ENCODE data around the gene IGF2BP3.

DNA sequence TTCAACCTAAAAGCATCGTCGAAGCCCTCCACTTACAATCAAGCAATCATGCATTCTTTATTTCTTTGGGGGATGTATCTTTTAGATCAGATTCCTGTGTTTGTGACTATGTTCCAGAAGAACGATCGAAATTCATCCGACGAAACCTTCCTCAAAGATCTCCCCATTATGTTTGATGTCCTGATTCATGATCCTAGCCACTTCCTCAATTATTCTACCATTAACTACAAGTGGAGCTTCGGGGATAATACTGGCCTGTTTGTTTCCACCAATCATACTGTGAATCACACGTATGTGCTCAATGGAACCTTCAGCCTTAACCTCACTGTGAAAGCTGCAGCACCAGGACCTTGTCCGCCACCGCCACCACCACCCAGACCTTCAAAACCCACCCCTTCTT is 209.9 kb downstream of the IGF2BP3 start:
- no peak for TF ChIP-seq POLR2A (IDR thresholded peaks at IDR 0.05)
- TF ChIP-seq, protein P1, sequence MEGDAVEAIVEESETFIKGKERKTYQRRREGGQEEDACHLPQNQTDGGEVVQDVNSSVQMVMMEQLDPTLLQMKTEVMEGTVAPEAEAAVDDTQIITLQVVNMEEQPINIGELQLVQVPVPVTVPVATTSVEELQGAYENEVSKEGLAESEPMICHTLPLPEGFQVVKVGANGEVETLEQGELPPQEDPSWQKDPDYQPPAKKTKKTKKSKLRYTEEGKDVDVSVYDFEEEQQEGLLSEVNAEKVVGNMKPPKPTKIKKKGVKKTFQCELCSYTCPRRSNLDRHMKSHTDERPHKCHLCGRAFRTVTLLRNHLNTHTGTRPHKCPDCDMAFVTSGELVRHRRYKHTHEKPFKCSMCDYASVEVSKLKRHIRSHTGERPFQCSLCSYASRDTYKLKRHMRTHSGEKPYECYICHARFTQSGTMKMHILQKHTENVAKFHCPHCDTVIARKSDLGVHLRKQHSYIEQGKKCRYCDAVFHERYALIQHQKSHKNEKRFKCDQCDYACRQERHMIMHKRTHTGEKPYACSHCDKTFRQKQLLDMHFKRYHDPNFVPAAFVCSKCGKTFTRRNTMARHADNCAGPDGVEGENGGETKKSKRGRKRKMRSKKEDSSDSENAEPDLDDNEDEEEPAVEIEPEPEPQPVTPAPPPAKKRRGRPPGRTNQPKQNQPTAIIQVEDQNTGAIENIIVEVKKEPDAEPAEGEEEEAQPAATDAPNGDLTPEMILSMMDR (IDR thresholded peaks at IDR 0.05) = no peak
